Measurements from ENCODE around the gene GAB1.

Gene GAB1

DNA sequence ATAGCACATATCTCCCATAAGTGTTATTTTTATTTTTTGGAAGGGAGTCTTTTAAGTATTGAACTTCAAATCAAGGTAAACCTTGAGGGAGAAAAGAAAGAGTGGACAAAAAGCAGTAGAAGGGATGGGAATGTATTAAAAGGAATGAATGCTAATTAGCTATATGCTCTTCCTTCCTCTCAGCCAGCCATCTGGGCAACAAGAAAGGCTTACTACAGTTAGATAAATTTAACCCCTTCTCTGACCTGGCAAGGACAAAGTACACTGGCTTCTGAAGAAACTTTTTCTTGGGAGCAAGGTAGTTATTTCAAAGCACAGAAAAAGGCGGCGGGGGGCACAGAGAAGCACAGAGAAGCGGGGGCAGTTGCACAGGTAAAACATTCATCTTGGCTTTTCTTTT, 54.6 kb downstream of the GAB1 start:
- no peak for FAIRE-seq

DNA sequence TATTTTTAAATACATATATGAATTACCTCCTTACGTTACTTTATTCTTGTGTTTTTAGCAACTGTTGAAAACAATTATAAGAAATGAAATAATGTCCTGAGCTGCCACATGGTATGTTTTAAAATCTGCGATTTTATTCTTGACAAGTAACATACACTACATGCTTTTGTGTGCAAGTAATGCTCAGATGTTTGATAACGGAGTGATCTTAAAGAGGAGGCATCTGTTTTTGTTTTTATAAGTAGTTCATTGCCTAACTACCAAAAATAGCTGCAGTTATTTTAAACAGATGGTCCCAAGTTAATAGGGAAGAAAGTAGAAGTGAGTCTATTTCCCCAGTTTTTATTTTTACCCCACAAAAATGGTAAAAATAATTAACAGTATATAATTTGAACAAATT, 55.2 kb downstream of the GAB1 start:
- FAIRE-seq, result no peak

DNA sequence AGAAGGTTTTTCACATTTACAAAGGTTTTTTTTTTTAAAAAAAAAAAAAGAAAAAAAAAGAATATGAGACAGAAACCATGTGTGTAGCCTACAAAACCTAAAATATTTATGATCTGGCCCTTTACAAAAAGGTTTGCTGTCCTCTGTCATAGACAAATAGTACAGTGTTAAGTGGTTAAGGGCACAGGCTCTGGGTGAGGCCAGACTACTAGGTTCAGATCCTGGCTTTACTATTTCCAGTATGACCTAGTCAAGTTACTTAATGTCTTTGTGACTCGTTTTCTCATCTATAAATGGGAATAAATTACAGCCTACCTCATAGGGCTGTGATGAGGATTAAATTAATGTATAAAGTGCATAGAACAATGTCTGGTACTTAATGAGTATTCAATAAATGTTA, 56.5 kb downstream of the GAB1 start:
- no peak for FAIRE-seq

DNA sequence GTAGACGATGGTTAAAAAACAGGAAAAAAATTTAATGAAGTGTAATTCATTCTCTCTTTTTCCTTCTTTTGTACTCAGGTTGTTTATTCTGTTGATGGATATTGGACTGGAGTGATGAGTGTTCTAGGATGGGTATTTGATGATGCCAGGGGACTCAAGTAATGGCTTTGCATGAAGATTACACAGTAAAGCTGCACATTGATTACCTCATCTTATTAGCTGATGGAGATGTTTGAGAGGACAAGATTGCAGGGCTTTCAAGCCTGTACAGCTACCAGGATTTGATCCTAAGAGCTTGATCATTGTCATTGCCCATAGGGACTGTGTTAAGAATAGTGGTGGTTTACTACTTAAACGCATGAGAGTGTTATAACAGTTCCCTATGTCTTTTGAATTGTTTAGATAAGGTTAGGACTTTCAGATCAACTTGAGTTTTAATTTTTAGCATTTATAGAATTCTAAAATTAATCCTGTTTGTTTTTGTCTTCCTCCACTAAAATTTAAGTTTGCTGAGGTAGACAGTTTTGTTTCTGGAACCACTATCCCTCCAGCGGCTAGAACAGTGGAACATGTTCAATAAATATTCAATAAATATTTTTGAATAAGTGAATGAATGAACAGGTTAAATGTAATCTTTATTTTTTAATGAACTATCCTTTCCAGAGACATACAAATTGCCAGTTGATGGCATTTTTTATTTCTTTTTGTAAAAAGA, 58.2 kb downstream of the GAB1 start:
- no peak for FAIRE-seq

DNA sequence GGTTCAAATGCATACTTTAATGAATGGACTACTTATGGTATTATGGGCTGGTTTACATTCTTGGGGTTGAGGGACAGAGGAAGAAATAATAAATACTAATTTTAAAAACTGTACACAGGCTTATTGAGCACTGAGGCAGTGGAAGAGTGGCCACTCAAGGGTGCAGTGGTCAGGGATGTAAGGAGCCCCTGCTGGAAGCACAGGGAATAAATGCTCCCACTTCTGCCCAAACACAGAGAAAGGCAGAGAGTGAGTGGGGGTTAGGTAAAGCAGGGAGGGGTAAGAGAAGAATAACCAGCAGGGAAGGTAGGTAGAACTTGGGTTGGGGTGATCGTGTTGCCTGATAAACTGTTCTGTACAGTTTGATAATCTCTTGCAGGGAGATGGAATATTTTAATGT, 60.0 kb downstream of the GAB1 start:
- FAIRE-seq, result no peak

DNA sequence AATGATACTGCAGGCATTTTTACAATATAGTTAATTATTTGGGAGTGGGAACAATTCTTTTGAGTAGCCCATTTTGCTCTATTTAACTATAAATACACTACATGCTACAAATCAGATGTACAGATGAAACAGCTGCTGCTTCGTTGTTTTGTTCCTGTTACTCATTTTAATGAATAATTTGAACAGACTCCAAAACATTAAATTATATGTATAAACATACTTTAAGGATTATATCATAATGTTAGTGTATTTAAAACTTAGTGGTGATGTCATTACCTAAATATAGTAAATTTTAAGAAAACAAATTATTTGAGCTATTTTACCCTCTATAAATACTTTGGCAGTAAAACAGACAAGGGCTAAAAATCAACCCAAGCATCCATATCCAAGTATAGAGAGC, 60.7 kb downstream of the GAB1 start:
- peak; percentile 23 for FAIRE-seq

DNA sequence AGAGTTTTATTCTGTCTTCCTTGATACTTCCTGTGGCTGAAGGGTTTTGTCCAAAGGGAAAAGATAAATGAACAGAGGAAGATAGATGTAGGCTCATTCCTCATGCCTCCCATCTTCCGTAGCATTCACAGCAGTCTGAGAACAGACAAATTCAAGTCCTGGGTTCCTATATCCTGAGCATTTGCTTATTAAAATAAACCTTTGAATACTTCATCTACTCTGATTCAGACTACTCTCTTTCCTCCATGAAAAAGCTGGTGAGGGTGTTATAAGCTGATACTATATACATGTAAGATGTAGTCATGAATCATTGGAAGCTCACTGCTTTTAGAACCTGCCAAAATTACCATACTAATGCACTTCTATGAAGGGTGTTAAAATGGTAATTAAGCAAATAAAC, 61.2 kb downstream of the GAB1 start:
- FAIRE-seq, result no peak

DNA sequence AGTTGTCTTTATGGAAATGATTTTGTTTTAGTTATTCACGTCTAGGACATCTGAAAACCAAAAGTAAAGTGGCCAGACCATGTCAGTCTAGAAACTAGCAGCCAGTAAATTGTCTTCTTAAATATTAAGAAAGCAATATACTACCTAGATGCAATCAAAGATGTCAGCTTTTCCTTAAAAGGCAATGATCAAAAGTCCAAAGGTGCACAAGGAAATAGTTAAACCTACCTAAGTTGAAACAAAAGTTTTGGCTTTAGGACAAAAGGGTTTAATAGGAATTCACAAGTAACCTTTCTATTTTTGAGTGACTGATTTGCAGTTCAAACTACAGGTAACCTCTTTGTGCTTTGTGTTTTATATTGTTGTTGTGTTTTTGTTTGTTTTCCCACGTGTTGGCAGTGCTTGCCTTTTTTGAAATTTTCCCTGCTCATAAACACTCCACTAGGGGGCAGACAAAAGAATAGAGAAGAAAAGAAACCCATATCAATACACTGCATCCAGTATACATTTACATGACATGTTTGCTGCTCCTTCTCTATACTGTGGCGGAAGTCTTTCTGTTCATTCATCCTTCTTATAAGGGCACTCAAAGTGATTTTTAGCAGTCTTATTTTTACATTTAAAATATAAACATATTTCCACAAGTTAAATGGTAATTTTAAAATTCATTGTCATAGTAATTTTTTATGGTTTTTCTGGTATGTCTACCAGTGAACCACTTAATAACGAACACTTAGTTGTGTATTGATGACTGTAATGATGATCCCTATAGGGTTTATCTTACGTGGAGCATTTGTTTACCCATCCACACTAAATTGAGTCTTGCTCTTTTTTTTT, 62.7 kb downstream of the GAB1 start:
- FAIRE-seq, result peak; percentile 95

DNA sequence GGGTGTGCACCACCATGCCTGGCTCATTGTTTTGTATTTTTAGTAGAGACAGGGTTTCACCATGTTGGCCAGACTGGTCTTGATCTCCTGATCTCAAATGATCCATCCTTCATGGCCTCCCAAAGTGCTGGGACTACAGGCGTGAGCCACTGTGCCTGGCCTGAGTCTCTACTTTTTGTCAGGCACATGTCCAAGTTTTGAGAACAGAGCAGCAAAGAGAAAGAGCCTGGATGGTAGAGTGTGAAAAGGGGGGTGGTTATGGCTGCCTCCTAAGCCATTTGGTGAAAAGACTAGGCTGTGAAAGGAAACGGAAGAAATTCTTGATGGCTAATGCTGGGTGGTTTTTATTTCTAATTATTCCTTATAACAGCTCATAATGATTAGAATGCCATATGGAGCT, 63.4 kb downstream of the GAB1 start:
- FAIRE-seq, result no peak

DNA sequence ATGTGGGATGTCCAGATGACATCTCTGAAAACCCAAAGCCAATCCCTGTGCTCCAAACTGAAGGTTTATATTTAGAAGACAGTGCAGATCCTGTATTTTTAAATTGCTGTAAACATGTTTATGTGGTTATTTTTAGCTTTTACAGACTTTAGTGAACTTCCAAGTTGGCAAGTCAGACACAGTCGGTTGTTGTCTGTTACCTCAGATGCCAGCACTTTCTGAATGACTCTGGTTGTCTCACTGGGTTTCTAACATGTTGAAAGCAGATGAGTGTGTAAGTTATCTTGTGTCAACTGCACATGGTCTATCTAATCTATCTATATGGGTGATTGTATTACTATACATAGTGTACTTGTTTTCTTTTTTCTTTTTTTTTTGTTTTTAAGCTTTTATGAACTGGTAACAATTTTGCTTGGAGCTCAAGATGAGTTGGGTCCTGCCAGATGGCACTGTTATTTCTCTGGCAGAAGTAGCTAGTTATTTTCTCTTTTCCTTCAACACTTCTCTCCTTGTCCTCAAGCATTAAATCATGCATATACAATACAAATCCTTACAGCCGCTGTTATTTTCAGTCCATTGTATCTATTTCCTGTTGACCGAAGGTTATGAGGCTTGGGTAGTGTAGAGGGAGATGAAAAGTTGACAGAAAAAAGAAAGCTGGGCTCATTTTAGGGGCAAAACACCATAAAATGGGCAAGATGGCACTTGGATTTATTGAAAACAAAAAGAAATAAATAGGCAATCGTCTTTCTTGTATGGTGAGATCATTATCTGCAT, 66.3 kb downstream of the GAB1 start:
- FAIRE-seq, result no peak

DNA sequence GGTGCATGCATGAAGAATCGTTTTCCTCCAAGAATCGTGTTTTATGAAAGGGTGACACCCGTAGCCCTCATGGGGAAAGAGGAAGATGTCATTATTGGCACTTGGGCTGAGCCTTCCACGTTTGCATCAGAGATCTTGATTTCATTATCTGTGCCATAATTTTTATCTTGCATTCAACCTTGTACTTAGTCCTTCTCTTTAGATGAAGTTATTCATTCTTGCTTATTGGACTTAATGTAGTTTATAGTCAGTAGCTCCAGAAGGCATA, 66.8 kb downstream of the GAB1 start:
- FAIRE-seq, result no peak

DNA sequence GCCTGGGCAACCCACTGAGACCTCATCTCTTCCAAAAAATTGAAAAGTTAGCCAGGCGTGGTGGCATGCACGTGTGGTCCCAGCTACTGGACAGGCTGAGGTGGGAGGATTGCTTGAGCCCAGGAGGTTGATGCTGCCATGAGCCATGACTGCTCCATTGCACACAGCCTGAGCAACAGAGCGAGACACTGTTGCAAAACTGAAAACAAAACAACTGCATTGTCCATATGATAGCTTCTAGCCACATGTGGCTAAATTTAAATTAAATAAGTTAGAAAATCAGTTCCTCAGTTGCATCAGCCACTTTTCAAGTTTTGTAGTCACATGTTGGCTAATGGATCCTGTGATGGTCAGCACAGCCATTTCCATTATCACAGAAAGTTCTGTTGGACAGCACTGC, 67.9 kb downstream of the GAB1 start:
- no peak for FAIRE-seq

DNA sequence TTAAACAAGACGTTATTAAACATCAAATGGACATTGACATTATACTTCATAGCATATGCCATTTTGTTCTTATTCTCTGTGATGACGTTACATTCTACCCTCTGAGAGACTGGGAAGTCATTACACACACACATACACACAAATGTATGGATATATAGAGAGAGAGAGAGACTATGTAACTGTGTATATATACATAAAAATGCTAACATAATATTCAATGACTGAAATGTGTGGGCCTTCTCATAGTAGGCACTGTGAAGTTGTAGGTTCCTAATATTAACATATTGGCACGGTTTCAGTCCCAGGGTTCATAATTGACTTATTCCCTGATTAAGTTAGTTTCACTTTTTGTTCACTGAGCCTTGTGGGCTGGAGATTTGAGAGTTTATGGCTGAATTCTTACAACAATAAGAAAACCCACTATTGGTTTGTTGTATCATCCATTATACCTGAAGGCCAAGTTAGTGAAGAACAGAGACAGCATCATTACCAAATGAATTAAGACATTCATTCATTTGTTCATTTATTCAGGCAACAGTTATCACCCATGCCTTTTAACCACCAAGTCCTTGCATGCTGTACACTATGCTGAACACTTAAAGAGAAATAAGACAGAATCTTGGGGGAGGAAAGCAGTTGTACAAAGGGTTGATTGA, 68.5 kb downstream of the GAB1 start:
- FAIRE-seq, result no peak

DNA sequence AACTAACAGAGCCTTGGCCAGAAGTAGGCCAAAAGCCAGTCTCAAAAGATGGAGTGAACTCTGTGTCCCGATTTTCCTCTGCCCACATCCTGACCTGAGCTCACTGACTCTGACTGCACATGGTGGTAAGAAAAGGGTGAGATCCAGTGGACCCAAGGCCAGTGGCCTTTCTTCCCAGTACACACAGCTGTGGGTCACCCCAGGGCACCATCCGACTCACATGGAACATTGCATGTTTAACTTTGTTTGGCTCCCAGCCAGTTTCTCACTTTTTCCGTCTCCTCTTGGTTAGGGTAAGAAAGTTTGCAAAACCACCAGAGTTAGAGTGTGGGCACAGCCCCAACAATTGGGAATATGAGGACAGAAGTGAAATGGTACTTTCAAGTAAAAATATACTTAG, 69.8 kb downstream of the GAB1 start:
- no peak for FAIRE-seq

DNA sequence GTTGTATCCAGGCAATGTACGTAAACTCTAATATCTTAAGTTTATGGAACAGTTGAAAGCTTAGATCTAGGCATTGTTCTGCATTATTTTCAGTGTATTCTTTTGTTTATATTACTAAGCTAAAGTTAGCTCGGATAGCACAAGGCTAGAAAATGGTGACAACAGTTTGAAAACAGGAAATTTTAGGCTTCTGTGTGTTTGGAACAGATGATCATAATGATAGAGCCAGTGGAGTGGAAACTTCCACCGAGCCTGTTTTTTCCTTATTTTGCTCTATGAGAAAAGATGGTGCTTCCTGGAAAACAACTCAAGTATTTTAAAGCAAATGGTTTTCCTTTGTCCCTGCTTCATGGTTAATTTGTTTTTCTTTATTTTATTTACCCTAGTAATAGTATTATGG, 70.8 kb downstream of the GAB1 start:
- FAIRE-seq, result no peak

DNA sequence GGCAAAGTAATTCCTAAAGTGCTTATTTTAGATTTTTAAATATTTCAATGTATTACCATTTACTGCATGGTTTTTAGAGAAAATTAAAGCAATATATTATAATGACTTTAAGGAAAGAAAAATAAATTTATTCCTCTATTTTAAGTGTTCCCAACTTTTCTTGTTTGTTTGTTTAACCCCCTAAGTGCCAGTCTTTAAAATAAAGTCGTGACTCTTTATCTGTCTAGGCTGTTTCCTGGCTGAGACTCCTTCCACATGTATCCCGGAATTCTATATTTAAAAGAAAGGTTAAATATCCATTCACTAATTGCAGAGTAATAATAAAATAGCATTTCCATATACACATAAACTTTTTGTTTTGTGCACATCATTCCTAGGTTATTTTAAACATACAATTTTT, 71.2 kb downstream of the GAB1 start:
- peak; percentile 72 for FAIRE-seq

DNA sequence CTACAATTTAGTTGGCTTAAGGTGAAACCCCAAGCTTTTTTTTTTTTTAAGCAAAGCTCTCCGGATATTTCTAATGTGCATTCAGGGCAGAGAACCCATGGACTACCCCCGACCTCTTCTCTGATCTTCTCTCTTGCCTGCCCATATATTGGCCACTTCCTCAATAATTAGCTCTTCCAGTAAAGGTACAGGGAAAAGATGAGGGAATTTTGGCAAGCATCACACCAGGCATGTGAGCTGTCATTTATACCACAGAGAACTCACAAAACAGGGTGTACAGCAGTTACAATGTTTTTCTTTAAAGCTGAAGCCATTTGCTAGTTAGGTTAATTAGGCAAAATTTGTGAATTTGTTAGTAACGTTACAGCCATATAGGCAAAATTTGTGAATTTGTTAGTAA, 73.3 kb downstream of the GAB1 start:
- FAIRE-seq, result no peak

DNA sequence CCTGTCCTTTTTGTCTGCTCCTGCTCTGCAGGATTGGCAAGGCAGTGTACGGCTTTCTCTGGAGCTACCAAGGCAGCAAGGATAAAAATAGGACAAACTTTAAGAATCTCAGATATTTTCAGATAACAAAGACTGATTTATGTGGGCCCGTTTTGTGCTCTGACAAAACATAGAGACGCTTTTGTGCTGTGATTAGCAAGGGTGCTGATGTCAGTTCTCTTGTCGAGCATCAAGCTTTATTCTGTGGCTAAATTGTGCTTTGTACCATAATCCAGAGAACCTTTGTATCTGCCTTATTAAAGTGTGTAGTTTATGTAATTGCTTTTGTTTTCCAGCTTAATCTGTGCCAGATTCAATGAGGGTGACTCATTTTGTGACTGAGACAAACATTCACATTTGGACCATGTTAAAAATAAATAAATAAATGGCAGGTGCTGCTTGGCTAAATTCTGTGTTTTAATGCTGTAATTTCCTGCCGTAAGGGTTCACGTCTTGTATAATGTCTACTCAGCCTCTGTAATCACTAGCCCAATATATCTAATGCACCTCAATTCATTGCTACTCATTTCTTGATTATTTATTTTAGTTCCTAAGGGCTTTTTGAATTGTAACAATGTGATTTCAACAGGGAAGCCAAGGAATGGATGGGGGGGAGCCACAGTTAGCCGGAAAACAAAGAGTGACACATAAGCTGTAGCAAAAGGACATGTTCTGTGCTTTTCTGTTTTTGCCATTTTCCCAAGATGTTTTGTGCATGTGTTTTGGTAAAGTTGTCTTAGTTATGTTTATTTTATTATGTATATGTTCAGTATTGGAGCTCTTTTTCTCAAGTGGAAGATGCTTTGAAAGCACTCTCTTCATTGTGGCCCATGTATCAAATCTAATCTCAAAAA, 75.1 kb downstream of the GAB1 start:
- no peak for FAIRE-seq

DNA sequence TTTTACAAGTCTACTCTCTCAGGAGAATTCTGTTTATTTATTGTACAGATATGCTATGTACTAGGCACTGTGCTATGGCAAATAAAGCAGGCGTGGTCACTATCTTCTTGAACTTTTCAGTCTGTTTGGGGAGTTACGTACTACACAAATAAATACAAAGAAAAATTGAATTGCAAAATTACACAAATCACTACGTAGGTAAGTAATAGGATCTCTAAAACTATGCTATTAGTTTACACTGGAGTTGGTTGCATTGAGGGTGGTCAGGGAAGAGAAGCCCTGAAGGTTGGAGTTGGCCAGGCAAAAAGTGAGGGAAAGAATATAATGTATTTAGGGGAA, 75.7 kb downstream of the GAB1 start:
- FAIRE-seq, result no peak

DNA sequence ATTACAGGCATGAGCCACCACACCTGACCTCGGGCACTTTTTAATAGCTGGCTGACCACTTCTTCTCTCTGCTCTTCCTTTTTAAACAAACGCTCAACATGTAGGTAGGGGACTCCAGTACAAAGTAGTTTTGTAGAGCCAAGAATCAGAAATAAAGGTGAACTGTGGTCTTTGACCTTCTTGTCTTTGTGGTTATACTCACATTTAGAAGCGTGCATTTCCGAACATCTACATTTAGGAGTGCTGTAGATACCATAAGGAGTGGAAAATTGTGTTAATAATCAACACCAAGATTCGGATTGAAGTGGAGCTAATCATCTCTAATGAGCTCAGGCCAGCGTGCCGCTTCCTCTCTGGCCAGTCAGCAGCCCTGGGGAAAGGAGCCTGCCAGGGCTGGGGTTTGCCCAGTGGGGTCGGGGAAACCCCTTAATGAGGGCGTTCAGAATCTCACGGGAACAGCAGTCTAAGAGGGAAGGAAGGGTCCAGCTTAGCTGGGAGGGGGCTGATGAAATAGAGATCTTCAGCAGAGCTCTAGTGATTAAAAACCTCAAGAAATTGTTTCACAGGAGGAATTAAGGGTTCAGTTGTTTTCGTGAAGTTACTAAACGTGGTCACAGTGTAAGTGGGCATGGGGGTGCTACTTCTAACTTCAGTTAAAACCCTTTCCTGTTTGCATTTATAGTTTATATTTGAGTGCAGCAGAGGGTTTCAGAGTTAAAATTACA, 81.2 kb downstream of the GAB1 start:
- FAIRE-seq, result no peak

DNA sequence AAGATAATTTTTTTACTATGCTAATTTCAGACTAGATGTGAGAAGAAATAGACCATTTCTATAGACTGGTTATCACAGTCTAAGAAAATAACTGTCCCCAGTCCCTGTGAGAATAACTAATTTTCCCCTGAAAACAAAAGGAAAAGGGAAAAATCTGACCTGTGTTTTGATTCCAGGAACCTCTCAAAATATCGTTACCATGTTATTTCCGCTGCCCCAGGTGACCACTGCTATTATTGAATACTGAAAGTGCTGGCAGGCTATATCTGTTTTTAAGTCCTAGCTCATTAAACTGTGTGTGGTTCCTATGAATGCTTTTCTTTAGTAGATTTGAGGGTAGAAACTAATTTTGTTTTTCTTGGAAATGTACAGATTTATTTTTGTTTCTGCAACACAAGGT, 83.6 kb downstream of the GAB1 start:
- FAIRE-seq, result no peak

DNA sequence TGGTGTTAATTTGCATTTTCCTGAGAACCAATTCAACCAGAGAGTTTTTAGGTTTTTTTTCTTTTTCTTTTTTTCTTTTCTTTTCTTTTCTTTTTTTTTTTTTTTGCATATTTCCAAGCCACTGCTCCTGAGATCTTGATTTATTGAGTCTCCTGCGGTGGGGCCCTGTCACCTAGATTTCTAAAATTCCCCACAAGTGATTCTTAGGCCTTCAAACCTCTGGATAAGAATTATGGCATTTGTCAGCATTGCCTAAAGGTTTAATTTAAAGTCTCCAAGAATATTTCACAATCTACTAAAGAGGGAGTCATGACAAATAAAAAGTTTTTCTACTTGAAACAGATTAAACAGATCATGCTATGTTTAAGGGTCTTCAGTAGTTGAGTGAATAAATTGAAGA, 84.9 kb downstream of the GAB1 start:
- FAIRE-seq, result no peak
